ENCODE results near the gene TLDC2. TPM values are rescaled to one million over a fixed set of nuclear protein-coding genes. Genes with fewer than 3 reads are reported as not detected.
"Not testable (repeated sequence)": the region's sequence is repeated elsewhere in the genome, so short reads cannot be mapped to it uniquely, and the experiment has no call there.

The TLDC2 gene
- total RNA-seq, 4 donors from 2014 or later: 1.0 TPM; not detected in 2

DNA sequence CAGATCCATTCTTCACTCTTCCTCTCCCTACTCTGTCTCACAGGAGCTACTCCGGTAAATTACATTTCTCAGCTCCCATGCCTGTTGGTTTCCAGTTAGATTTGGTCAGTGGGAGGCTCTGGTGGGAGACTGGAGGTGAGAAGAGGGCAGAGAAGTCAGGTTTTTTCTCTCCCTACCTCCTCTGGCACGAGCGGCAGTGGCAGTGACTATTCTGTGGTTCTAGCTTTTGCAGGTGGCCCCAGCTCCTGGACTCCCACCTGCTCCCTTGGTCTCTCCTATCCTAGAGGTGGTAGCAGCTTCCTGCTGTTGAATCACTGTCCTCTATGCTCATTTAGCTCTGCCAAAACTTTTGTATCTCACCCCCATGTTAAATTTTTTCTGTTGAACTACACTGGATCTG lies 17.9 kb downstream of the TLDC2 start:
- TF ChIP-seq POLR2A (IDR thresholded peaks at IDR 0.05): no peak
- TF ChIP-seq, protein P1, sequence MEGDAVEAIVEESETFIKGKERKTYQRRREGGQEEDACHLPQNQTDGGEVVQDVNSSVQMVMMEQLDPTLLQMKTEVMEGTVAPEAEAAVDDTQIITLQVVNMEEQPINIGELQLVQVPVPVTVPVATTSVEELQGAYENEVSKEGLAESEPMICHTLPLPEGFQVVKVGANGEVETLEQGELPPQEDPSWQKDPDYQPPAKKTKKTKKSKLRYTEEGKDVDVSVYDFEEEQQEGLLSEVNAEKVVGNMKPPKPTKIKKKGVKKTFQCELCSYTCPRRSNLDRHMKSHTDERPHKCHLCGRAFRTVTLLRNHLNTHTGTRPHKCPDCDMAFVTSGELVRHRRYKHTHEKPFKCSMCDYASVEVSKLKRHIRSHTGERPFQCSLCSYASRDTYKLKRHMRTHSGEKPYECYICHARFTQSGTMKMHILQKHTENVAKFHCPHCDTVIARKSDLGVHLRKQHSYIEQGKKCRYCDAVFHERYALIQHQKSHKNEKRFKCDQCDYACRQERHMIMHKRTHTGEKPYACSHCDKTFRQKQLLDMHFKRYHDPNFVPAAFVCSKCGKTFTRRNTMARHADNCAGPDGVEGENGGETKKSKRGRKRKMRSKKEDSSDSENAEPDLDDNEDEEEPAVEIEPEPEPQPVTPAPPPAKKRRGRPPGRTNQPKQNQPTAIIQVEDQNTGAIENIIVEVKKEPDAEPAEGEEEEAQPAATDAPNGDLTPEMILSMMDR (IDR thresholded peaks at IDR 0.05): no peak
- no peak for DNase-seq
- intact Hi-C loops (cut with DNase I; ENCODE audit: low total_unique reads): no loop called here
- Histone ChIP-seq H3K9me3 (no peaks in the 10 kb centered on the region), H3K27me3 (no peaks in the 10 kb centered on the region), H3K27ac (no peak overlapping the region), H3K4me1 (no peaks in the 10 kb centered on the region), H3K4me3 (no peak overlapping the region), H3K36me3 (no peaks in the 10 kb centered on the region)

DNA sequence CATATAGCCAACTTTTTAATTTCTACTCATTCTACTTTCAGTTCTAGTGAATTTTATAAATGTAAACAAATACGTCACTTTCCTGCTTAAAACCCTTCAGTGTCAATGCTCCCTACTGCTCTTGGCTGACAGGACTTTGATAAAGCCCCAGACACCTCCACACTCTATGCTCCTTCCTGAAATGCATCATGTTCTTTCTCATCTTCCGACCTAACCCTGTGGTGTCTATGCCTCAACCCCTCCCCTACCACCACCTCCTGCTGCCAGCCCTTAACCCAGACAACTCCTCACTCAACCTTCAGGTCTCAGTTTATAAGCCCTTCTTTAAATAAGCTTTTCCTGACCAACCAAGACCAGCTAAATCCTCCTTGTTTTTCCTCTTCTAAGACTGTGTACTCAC lies 19.1 kb downstream of the TLDC2 start:
- H3K36me3 ChIP-seq: no peaks in the 10 kb centered on the region
- no peak overlapping the region for H3K27ac ChIP-seq
- no peak for DNase-seq
- no peak overlapping the region for H3K4me3 ChIP-seq
- no peaks in the 10 kb centered on the region for H3K4me1 ChIP-seq
- intact Hi-C loops (cut with DNase I; ENCODE audit: low total_unique reads): no loop called here
- no peaks in the 10 kb centered on the region for H3K27me3 ChIP-seq
- no peak for TF ChIP-seq POLR2A (IDR thresholded peaks at IDR 0.05)
- TF ChIP-seq, protein P1 (IDR thresholded peaks at IDR 0.05): no peak
- no peaks in the 10 kb centered on the region for H3K9me3 ChIP-seq

DNA sequence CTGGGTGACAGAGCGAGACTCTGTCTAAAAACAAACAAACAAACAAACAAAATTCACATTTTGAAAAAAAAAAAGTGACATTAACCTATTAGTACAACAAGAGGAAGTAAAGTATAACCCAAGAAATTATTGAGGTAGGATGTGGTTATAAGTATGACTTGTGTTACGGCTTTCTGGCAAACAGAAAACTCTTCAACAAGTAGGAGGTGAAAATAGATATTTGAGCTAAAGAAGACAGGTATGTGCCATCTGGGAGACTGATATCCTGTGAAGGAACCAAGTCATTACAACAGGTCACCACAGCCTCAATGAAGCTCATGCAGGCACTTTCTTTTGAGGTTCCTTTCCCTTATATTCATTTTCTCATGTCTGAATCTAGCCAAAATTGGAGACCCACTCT lies 28.8 kb downstream of the TLDC2 start:
- Histone ChIP-seq H3K27ac (no peak overlapping the region), H3K36me3 (no peaks in the 10 kb centered on the region), H3K27me3 (no peaks in the 10 kb centered on the region), H3K4me1 (no peaks in the 10 kb centered on the region), H3K9me3 (no peaks in the 10 kb centered on the region), H3K4me3 (no peak overlapping the region)
- intact Hi-C loops (cut with DNase I; ENCODE audit: low total_unique reads): no loop called here
- TF ChIP-seq POLR2A (IDR thresholded peaks at IDR 0.05): no peak
- TF ChIP-seq, protein P1 (IDR thresholded peaks at IDR 0.05): no peak
- no peak for DNase-seq

DNA sequence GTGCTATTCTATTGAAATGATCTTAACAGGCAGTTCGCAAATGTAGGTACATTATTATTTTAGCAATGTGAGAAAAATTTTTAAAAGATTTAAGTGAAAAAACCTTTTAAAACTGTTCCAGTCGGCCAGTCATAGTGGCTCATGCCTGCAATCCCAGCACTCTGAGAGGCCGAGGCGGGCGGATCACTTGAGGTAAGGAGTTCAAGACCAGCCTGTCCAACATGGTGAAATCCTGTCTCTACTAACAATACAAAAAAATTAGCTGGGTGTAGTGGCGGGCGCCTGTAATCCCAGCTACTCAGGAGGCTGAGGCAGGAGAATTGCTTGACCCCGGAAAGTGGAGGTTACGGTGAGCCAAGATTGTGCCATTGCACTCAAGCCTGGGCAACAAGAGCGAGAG lies 29.6 kb downstream of the TLDC2 start:
- H3K27ac ChIP-seq; DNase-seq; intact Hi-C loops (cut with DNase I; ENCODE audit: low total_unique reads); H3K36me3 ChIP-seq; H3K4me3 ChIP-seq; H3K4me1 ChIP-seq; H3K9me3 ChIP-seq; H3K27me3 ChIP-seq: not testable (repeated sequence)

DNA sequence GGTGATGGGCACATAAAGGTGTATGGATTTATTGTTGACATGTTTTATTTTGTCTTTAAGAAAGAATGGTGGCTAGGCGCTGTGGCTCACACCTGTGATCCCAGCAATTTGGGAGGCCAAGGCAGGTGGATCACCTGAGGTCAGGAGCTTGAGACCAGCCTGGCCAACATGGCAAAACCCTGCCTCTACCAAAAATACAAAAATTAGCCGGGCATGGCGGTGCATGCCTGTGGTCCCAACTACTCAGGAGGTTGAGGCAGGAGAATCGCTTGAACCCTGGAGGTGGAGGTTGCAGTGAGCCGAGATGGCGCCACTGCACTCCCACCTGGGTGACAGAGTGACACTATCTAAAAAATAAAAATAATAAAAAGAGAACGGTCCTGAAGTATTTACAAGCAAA lies 30.1 kb downstream of the TLDC2 start:
- intact Hi-C loops (cut with DNase I; ENCODE audit: low total_unique reads); DNase-seq; H3K27ac ChIP-seq: not testable (repeated sequence)

DNA sequence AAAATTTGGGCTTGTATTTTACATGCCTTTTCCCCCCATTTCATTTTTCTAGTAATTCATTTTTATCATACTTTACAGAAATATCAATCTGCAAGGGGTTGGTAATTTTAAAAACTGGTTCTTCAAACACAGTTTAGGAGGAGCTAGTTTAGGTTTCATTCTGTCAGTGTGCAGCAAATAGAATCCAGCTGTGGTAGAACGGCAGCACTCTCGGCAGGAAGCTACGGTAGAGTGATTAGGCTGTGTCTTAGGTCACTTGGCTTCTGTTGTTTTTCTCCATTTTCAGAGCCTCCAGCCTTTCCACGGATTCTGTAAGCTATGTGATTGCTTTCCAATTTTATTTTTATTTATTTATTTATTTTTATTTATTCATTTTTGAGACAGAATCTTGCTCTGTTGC lies 32.7 kb downstream of the TLDC2 start:
- H3K4me3 ChIP-seq: no peak overlapping the region
- DNase-seq: no peak
- H3K27ac ChIP-seq: no peak overlapping the region
- no peaks in the 10 kb centered on the region for H3K27me3 ChIP-seq
- no peaks in the 10 kb centered on the region for H3K9me3 ChIP-seq
- no peaks in the 10 kb centered on the region for H3K4me1 ChIP-seq
- TF ChIP-seq, protein P1 (IDR thresholded peaks at IDR 0.05): no peak
- no peak for TF ChIP-seq POLR2A (IDR thresholded peaks at IDR 0.05)
- H3K36me3 ChIP-seq: no peaks in the 10 kb centered on the region
- intact Hi-C loops (cut with DNase I; ENCODE audit: low total_unique reads): no loop called here

More for the DNA sequence above, 30.1 kb downstream of the TLDC2 start:
- H3K9me3 ChIP-seq, H3K4me1 ChIP-seq, H3K27me3 ChIP-seq, H3K36me3 ChIP-seq, H3K4me3 ChIP-seq: not testable (repeated sequence)

Data from uterus (tissue), 4 donors.